HG02938 (cell line): ENCODE measurements around the gene SLC2A3.
"Not testable (repeated sequence)": the region's sequence is repeated elsewhere in the genome, so short reads cannot be mapped to it uniquely, and the experiment has no call there.

Source experiments
- ATAC-seq: cut with Tn5 transposase; IDR thresholded peaks from one replicate; pipeline ENCODE4 v1.9.1; 2021; ENCODE audit warnings: mild to moderate bottlenecking, moderate library complexity; ENCODE audit not compliant: unreplicated experiment

The SLC2A3 gene

DNA sequence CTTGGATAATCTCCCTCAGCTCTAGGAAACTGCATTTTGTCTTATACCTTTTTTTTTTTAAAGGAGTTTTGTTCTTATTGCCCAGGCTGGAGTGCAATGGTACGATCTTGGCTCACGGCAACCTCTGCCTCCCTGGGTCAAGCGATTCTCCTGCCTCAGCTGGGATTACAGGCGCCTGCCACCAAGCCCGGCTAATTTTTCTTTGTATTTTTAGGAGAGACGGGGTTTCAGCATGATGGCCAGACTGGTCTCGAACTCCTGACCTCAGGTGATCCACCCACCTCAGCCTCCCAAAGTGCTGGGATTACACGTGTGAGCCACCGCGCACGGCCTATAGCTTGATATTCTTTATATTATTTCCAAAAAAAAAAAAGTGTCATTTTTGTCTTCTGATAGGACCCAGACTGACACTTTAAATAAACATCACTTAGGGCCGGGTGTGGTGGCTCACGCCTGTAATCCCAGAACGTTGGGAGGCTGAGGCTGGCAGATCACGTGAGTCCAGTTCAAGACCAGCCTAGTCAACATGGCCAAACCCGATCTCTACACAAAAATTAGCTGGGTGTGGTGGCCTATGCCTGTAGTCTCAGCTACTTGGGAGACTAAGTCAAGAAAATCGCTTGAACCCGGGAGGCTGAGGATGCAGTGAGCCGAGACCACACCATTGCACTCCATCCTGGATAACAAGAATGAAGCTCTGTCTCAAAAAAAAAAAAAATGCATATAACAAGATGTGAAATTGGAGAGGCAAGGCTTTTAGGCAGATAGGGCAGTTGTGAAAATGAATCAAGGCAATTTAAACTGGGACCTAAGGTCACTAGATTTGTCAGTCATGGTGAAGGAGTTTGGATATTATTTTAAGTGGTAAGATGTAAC is 18.4 kb downstream of the SLC2A3 start:
- ATAC-seq, result no peak

DNA sequence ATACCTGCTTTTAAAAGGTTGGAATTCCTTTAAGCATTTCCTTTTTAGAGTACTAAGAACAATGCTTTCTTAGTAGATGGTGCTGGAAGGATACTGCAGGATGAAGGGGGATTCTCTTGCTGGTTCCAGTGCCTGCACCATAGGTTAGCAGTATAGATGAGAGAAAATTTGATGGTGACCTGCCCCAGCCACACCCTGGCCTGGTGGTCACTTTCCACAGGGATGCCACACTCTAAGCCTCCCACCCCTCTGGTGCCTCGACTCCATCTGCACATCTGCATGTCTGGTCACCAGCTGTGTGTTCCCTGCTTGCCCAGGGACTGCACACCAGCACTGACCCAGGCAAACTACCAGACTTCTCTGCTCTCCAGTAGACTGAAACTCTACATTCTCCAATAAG is 19.1 kb downstream of the SLC2A3 start:
- ATAC-seq, result no peak

DNA sequence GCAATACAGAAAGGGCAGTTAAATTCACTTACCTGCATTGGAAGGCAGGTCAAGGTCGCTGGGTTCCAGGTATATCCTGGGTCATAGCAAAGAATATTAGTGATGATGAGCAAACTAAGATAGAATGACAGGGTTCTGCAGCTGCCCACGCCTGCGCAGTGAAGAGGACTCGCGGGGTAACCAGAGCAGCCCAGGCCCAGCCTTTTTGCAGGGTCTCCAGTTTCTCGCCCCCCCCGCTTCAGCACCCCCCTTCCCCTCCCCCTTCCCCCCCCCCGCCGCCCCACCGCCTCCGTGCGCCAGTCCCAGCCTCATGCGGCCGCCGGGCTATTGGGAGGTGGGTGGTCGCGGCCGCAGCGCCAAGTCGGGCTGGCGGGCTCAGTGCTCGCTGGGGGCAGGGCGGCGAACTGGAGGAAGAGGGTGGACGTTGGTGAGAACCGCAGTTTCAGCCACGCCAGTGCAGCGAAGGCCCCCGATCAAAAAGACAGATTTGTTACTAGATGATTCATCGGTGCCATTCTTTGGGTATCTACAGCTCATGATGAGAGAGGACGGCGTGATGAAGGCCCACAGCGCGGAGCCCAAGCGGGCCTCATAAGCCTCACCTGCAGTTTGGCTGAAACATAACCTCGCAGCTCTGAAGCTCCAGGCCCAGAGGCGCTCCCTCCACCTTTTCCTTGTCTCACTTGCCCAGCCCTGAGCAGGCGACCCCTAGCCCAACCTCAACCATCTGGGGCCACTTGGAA is 20.2 kb downstream of the SLC2A3 start:
- ATAC-seq, result no peak

DNA sequence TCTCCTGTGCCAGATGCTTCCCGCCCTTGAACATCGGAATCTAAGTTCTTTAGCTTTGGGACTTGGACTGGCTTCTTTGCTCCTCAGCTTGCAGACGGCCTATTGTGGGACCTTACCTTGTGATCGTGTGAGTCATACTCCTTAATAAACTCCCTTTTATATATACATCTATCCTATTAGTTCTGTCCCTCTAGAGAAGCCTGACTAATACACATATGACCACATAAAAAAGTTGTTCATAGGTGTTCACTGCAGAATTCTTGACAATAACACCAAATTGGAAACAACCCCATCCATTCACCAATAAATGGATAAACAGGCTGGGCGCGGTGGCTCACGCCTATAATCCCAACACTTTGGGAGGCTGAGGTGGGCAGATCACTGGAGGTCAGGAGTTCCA is 25.9 kb downstream of the SLC2A3 start:
- ATAC-seq, result not testable (repeated sequence)

DNA sequence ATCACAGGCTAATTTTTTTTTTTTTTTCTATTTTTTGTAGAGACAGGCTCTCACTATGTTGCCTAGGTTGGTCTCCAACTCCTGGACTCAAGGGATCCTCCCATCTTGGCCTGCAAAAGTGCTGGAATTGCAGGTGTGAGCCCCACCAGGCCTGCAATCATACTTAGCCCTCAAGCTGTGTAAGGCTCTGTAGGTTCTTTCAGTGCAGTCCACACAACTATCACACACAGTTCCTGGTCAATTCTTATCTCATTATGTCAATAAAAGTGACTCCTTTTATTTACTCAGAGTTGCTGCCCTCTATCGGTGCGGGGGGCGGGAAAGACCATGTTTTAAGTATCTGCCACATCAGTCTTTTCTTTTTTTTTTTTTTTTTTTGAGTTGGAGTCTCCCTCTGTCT is 29.0 kb downstream of the SLC2A3 start:
- no peak for ATAC-seq

DNA sequence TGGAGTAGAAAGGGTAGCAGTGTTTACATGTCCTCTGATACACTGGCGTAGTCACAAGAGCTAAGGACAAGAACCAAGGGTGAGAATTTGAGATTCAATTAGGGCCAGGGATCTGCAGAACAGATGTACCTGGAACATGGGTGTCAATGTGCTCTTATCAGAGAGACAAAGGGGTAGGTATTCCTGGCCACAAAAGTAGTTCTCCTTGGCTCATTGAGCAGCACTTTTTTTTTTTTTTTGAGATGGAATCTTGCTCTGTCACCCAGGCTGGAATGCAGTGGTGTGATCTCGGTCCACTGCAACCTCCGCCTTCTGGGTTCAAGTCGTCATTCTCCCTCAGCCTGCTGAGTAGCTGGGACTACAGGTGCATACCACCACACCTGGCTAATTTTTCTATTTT is 29.7 kb downstream of the SLC2A3 start:
- not testable (repeated sequence) for ATAC-seq

DNA sequence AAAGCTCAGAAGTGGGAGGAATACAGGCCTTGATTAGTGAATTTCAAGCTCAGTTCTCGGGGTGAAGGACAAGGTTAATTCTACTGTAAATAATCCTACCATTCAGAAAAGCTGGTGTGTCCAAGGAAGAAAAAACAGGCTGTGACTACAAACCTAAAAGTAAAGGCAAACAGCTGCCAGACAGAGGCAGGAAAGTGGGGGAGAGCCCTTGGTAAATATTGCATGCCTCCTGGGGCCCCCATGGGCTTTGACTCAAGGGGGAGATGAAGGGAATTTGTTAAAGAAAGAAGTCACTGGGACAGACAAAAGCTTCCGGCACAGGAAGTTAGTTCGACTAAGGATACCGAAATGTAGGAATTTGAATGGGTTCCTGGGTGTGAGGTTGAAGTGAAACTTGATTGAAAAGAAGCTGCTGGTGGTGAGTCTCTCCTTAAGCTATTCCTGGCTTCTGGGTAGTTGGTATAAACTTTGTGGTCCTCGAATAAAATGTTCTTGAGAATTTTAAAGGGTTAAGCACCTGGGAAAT is 30.3 kb downstream of the SLC2A3 start:
- ATAC-seq, result not testable (repeated sequence)

DNA sequence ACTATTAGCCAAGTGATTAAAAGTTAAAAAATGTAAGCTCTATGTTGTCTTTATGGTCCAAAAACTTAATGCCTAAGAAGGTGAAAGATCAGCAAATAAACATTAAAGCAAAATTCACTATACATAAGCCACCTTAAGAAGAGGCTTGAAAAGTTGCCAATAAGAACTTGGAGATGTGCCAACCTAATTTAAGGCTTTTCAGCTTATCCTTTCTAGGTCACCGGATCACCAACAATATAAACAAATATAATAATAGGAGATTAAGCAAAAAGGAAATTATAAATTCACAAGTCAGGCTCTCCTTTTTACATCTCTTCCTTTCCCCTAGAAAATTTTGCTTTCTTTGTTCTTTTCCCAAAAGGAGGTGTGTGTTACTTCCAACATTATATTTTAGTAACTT is 30.9 kb downstream of the SLC2A3 start:
- no peak for ATAC-seq

DNA sequence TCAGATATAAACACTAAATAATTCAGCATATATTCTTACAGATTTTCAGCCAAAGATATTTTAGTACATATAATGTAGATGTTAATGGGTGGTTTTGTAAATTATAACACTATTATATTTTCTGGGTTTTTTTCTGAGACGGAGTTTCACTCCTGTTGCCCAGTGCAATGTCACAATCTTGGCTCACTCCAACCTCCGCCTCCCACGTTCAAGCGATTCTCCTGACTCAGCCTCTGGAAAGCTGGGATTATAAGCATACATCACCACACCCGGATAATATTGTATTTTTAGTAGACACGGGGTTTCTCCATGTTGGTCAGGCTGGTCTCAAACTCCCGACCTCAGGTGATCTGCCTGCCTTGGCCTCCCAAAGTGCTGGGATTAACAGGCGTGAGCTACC is 33.6 kb downstream of the SLC2A3 start:
- ATAC-seq, result not testable (repeated sequence)

DNA sequence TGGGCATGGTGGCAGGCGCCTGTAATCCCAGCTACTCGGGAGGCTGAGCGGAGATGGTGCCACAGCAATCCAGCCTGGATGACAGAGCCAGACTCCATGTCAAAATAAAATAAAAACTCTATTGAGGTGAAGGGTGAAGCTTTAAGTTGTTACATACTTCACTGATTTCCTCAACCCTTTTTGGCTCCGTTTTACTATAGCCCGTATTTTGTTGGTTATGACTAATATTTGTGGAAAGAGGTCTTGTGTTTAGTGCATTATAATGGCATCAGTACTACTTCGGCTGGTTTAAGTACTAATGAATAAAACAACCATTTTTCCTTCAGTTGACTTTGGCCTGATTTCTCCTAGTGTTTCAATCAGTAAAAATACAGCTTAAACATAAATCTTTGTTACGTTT is 36.2 kb downstream of the SLC2A3 start:
- ATAC-seq, result no peak

DNA sequence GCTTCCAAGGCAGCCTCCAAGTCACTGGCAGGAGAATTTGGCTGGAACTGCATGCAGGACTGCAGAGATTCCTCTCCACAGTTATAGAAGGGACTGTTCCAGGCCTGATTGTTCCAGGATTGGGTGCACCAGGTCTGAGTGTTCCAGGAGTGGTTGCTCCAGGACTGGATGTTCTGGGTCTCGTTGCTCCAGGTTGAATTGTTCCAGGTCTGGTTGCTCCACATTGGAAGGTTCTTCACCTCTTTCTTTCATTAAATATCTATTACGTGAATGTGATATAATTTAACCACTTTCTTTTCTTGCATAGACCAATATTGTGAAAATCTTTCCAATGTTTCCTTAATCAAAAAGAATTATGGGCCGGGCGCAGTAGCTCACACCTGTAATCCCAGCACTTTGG is 39.3 kb downstream of the SLC2A3 start:
- ATAC-seq, result not testable (repeated sequence)

DNA sequence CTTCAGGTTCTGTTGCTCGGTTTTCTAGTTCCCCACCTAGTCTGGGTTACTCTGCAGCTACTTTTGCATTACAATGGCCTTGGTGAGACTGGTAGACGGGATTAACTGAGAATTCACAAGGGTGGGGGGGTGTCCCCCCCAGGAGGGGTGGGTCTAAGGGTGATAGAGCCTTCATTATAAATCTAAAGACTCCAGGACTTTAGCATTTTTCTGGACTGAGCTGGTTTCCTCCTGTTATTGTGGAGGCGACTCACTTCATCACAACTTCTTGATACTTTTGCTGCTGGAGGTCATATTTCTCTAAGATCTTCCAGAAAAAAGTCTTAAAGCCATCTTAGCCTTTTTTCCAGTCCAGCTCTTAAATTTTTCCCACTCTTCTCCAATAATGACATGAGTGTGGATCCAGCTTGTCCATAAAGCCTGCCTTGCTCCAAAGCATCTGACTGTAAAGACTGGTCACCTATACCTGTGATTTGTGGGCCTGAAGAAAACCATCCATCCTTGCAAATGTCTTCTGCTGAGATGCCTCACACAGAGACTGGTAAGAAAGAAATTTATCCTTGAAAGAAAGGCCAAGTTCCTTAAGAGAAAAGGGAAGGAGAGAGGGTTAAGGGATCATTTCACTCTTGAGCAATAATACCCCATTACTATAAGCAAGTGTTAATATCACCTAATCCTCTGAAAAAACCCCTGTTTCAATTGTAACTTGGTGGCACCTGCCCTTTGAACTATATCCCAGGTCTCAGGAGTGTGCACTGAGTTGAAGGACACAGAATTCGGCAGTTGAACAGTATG is 43.6 kb downstream of the SLC2A3 start:
- no peak for ATAC-seq

DNA sequence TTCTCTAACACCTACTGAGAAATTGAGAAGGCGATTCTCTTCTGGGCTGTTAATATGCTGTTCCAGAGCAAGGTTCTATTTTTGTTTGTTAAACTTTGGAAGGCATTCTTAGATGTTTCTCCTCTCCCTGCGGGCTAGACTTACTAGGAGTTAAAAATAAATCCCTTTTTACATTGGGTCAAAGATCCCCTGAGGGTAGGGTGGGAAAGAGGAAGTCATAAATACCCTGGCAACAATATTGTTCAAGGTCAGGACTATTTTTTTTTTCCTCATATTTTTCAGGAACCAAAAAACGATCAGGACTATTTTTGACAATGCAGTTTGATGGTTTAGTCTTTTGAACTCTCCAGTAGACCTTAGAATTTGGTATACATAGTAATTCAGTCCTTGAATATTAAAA is 51.3 kb downstream of the SLC2A3 start:
- ATAC-seq, result no peak

DNA sequence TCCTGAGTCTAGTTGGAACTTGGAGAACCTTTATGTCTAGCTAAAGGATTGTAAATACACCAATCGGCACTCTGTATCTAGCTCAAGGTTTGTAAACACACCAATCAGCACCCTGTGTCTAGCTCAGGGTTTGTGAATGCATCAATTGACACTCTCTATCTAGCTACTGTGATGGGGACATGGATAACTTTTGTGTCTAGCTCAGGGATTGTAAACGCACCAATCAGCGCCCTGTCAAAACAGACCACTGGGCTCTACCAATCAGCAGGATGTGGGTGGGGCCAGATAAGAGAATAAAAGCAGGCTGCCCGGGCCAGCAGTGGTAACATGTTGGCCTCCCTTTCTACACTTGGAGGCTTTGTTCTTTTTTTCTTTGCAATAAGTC is 54.3 kb downstream of the SLC2A3 start:
- not testable (repeated sequence) for ATAC-seq

DNA sequence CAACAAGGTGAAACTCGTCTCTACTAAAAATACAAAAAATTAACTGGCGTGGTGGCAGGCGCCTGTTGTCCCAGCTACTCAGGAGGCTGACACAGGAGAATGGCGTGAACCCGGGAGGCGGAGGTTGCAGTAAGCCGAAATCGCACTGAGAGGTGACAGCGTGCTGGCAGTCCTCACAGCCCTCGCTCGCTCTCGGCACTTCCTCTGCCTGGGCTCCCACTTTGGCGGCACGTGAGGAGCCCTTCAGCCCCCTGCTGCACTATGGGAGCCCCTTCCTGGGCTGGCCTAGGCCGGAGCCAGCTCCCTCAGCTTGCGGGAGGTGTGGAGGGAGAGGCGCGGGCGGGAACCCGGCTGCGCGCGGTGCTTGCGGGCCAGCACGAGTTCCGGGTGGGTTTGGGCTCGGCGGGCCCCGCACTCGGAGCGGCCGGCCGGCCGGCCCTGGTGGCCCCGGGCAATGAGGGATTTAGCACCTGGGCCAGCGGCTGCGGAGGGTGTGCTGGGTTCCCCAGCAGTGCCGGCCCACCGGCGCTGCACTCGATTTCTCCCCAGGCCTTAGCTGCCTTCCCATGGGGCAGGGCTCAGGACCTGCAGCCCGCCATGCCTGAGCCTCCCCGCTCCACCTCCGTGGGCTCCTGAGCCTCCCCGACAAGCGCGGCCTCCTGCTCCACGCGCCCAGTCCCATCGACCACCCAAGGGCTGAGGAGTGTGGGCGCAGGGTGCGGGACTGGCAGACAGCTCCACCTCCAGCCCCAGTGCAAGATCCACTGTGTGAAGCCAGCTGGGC is 54.8 kb downstream of the SLC2A3 start:
- not testable (repeated sequence) for ATAC-seq

DNA sequence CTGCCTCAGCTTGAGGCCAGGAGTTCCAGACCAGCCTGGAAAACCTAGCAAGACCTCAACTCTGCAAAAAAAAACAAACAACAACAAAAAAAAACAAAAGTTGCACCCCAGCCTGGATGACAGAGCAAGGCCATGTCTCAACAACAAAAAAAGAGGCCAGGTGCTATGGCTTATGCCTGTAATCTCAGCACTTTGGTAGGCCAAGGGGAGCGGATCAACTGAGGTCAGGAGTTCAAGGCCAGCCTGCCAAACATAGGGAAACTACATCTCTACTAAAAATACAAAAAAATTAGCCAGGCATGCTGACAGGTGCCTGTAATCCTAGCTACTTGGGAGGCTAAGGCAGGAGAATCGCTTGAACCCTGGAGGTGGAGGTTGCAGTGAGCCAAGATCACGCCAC is 56.7 kb downstream of the SLC2A3 start:
- ATAC-seq, result no peak

DNA sequence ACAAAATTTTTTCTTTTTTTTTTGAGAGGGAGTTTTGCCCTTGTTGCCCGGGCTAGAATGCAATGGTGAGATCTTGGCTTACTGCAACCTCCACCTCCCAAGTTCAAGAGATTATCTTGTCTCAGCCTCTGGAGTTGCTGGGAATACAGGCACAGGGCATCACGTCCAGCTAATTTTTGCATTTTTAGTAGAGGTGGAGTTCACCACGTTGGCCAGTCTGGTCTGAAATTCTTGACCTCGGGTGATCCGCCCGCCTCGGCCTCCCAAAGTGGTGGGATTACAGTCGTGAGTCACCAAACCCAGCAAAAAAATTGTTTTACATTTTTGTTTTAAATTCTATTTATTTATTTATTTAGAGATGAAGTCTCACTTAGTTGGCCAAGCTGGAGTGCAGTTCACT is 58.6 kb downstream of the SLC2A3 start:
- no peak for ATAC-seq

DNA sequence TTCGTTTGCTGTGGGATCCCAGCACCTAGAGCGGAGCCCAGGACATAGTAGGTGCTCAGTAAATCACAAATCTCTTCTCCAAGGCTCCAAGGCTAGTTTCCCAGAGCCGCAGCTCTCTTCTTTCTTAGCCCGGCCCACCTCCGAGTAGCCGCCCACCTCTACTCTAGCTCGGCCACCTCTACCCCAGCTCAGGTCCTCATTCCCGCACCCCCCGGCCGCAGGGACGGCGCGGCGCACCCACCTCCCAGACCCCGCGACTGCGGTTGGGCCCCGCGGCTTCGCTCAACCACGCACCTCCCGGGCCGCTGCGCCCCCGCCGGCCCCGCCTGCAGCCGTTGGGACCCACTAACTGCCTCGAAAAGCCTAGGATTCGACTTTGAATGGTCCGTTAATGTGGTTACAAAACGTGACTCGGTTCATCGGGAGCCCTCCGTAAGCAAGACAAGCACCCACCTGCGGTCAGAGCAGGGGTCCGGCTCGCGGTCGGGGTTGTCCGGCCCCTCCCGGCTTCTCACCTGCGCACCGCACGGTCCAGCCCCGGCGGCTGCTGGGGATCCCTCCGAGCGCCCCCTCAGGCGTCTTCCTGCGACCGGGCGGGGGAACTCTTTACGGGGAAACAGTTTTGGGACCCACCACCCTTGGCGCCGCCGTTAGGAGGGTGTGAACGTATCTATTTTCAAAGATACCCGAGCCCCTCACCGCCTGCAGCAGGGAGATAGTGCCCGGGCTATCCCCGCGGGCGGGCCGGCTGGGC is 63.2 kb downstream of the SLC2A3 start, which contains the start of gene SLC2A14:
Gene SLC2A14, minus strand, starts transcription at position 350 of the 754 bp plus-strand sequence. CDS start 3,035 bp downstream, outside the sequence.
- ATAC-seq, result no peak

DNA sequence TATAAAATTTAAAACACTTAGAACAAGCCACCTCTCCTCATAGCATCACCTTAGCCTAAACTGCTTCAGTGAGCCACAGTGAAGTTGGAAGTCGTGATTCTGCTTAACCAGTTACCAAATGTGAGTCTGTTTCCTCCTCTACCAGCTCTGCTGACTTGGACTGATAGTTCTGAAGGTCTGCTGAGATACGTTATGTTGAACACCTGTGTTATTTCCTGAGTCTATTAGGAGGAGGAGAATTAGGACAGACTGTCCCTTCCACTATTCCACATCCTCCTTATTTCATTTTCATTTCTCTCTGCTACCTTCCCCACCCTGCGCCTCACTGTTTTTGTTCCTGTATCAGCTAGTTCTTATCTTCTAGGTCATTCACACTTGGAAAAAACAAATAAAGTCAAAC is 65.7 kb downstream of the SLC2A3 start:
- ATAC-seq, result no peak
